ENCODE measurements around the gene CDCA5. TPM values are rescaled to one million over a fixed set of nuclear protein-coding genes. Genes with fewer than 3 reads are reported as not detected.

The CDCA5 gene
- total and polyA plus RNA-seq, 2 donors, result 1.2 to 3.9 TPM

GRCh38 chr11:65045728-65046127, 38.1 kb downstream of the CDCA5 start:
- no peak overlapping the region for H3K4me3 ChIP-seq (ENCODE audit: low read depth, low read length)
- no peaks in the 10 kb centered on the region for H3K36me3 ChIP-seq (ENCODE audit: insufficient read depth)
- 85% methylated on average over 7 of the region's 7 CpGs for WGBS
- no peak overlapping the region for H3K27ac ChIP-seq (ENCODE audit: low read depth)
- DNase-seq (ENCODE audit: extremely low spot score), result no peak
- no peaks in the 10 kb centered on the region for H3K4me1 ChIP-seq (ENCODE audit: insufficient read depth)

DNA sequence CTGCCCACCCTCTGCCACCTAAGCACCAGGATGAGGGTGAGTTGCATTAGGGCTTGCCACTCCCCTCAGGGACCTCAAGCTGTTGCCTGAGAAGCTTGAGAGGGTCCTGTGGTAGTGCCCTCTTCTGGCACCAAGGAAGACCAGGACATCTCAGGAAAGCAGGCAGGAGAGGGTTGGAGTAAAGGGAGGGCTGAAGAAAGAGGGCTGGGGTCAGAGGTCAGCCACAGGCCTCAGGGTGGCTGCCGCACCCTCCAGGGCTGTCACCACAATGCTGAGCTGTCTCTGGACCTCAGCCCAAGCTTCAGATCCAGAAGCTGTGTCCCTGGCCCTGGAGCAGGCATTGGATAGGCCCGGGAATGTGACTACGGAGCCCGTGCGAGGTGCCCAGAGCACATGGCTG, 38.8 kb downstream of the CDCA5 start:
- Histone ChIP-seq H3K4me1 (ENCODE audit: insufficient read depth) (no peaks in the 10 kb centered on the region), H3K4me3 (ENCODE audit: low read depth, low read length) (no peak overlapping the region), H3K27ac (ENCODE audit: low read depth) (no peak overlapping the region), H3K36me3 (ENCODE audit: insufficient read depth) (no peaks in the 10 kb centered on the region)
- WGBS, result 91% methylated on average over 5 of the region's 5 CpGs
- DNase-seq (ENCODE audit: extremely low spot score), result no peak

GRCh38 chr11:65043881-65044501, 39.8 kb downstream of the CDCA5 start:
- Histone ChIP-seq H3K27ac (ENCODE audit: low read depth) (no peak overlapping the region), H3K4me3 (ENCODE audit: low read depth, low read length) (no peak overlapping the region), H3K36me3 (ENCODE audit: insufficient read depth) (no peaks in the 10 kb centered on the region), H3K4me1 (ENCODE audit: insufficient read depth) (no peaks in the 10 kb centered on the region)
- no peak for DNase-seq (ENCODE audit: extremely low spot score)
- WGBS, result 86% methylated on average over 23 of the region's 23 CpGs

GRCh38 chr11:65042891-65043290, 40.9 kb downstream of the CDCA5 start:
- Histone ChIP-seq H3K36me3 (ENCODE audit: insufficient read depth) (no peaks in the 10 kb centered on the region), H3K4me3 (ENCODE audit: low read depth, low read length) (no peak overlapping the region), H3K27ac (ENCODE audit: low read depth) (no peak overlapping the region), H3K4me1 (ENCODE audit: insufficient read depth) (no peaks in the 10 kb centered on the region)
- 92% methylated on average over 6 of the region's 6 CpGs for WGBS
- no peak for DNase-seq (ENCODE audit: extremely low spot score)

- DNase-seq (ENCODE audit: extremely low spot score), result peak; percentile 82
- H3K4me1 ChIP-seq (ENCODE audit: insufficient read depth), result no peaks in the 10 kb centered on the region
- WGBS, result under 1% methylated on average over 91 of the region's 91 CpGs
- H3K36me3 ChIP-seq (ENCODE audit: insufficient read depth), result no peaks in the 10 kb centered on the region
- peak within 1 kb of the TSS; percentile 72 for H3K4me3 ChIP-seq (ENCODE audit: low read depth, low read length)
- H3K27ac ChIP-seq (ENCODE audit: low read depth), result peak within 1 kb of the TSS; percentile 93
Measured at GRCh38 chr11:65040847-65041622, 42.8 kb downstream of the CDCA5 start, which contains the start of gene SAC3D1. Gene SAC3D1 (plus strand): TSS chr11:65041210. CDS start chr11:65041293, 83 bp downstream.

GRCh38 chr11:65040520-65040846, 43.4 kb downstream of the CDCA5 start:
- Histone ChIP-seq H3K4me1 (ENCODE audit: insufficient read depth) (no peaks in the 10 kb centered on the region), H3K27ac (ENCODE audit: low read depth) (peak overlapping the region; percentile 93), H3K36me3 (ENCODE audit: insufficient read depth) (peaks cover under 1% of the 10 kb centered on the region), H3K4me3 (ENCODE audit: low read depth, low read length) (peak overlapping the region; percentile 72)
- 12% methylated on average over 7 of the region's 7 CpGs for WGBS
- no peak for DNase-seq (ENCODE audit: extremely low spot score)

DNA sequence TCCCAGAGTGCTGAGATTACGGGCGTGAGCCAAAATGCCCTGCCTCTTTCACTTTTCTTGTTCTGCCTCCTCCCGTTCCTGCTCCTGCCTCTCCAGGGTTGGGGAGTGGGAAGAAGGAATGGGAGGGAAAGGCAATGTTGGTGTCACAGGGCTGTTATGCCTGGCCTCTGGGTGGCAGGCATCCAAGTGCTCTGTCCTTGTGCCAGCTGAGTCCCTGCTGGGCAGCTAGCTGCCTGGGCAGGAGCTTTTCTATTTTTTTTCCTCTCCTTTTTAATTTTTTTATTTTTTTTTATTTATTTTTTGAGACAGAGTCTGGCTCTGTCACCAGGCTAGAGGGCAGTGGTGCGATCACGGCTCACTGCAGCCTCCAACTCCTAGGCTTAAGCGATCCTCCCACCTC, 46.9 kb downstream of the CDCA5 start:
- H3K27ac ChIP-seq (ENCODE audit: low read depth), result no peak overlapping the region
- 87% methylated on average over 6 of the region's 6 CpGs for WGBS
- H3K4me1 ChIP-seq (ENCODE audit: insufficient read depth), result no peaks in the 10 kb centered on the region
- no peak overlapping the region for H3K4me3 ChIP-seq (ENCODE audit: low read depth, low read length)
- peaks cover 7% of the 10 kb centered on the region for H3K36me3 ChIP-seq (ENCODE audit: insufficient read depth)
- DNase-seq (ENCODE audit: extremely low spot score), result no peak

- Histone ChIP-seq H3K4me3 (ENCODE audit: low read depth, low read length) (no peak overlapping the region), H3K27ac (ENCODE audit: low read depth) (no peak overlapping the region), H3K4me1 (ENCODE audit: insufficient read depth) (no peaks in the 10 kb centered on the region), H3K36me3 (ENCODE audit: insufficient read depth) (peaks cover 8% of the 10 kb centered on the region)
- no peak for DNase-seq (ENCODE audit: extremely low spot score)
- WGBS, result 72% methylated on average over 11 of the region's 11 CpGs
Measured at GRCh38 chr11:65035579-65035978, 48.3 kb downstream of the CDCA5 start.

DNA sequence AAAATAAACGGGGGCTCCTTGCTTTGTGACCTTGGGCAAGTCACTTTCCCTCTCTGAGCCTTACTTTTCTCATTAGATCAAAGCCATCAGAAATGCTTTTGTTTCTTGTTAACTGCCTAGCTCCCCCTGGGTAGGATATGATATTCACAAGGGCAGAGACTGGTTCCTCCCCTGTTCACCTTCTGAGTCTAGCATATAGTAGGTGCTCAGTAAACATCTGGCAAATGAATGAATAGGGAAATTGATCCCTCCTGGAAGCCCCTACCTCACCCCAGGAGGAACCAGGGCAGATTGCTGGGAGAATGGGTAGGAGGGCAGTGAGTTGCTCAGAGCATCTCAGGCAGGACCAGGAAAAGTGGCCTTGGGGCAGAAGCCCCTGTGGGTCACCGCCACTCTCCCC, 49.4 kb downstream of the CDCA5 start:
- Histone ChIP-seq H3K4me1 (ENCODE audit: insufficient read depth) (no peaks in the 10 kb centered on the region), H3K4me3 (ENCODE audit: low read depth, low read length) (no peak overlapping the region), H3K36me3 (ENCODE audit: insufficient read depth) (peaks cover 8% of the 10 kb centered on the region), H3K27ac (ENCODE audit: low read depth) (no peak overlapping the region)
- 94% methylated on average over 2 of the region's 2 CpGs for WGBS
- DNase-seq (ENCODE audit: extremely low spot score), result no peak

GRCh38 chr11:65032216-65032615, 51.6 kb downstream of the CDCA5 start:
- Histone ChIP-seq H3K36me3 (ENCODE audit: insufficient read depth) (peaks cover 8% of the 10 kb centered on the region), H3K4me3 (ENCODE audit: low read depth, low read length) (no peak overlapping the region), H3K4me1 (ENCODE audit: insufficient read depth) (no peaks in the 10 kb centered on the region), H3K27ac (ENCODE audit: low read depth) (no peak overlapping the region)
- no peak for DNase-seq (ENCODE audit: extremely low spot score)
- 82% methylated on average over 13 of the region's 13 CpGs for WGBS

Small RNA genes within 50 kb of the gene (small RNA-seq; reads per million reads assigned to genes)
- gene SNX15, result not detected

Other genes starting within 250 kb of the CDCA5 start
- 4.3 TPM for gene CDC42BPG, start 239.4 kb downstream of the CDCA5 start, total RNA-seq
- gene CDC42BPG, start 239.4 kb downstream of the CDCA5 start, polyA plus RNA-seq, result 3.2 TPM
- 31.3 TPM for gene EHD1, start 205.4 kb downstream of the CDCA5 start, total RNA-seq
- gene EHD1, start 205.4 kb downstream of the CDCA5 start, polyA plus RNA-seq, result 50.5 TPM
- gene ATG2A, start 166.8 kb downstream of the CDCA5 start, total RNA-seq, result 7.6 TPM
- 21.4 TPM for gene ATG2A, start 166.8 kb downstream of the CDCA5 start, polyA plus RNA-seq
- 7.3 TPM for gene PPP2R5B, start 159.4 kb downstream of the CDCA5 start, total RNA-seq
- gene PPP2R5B, start 159.4 kb downstream of the CDCA5 start, polyA plus RNA-seq, result 22.1 TPM
- gene GPHA2, start 148.1 kb downstream of the CDCA5 start, total RNA-seq, result not detected
- not detected for gene GPHA2, start 148.1 kb downstream of the CDCA5 start, polyA plus RNA-seq
- gene MAJIN, start 111.9 kb downstream of the CDCA5 start, total RNA-seq, result not detected
- not detected for gene MAJIN, start 111.9 kb downstream of the CDCA5 start, polyA plus RNA-seq
- gene BATF2, start 87.1 kb downstream of the CDCA5 start, total RNA-seq, result 0.85 TPM
- gene BATF2, start 87.1 kb downstream of the CDCA5 start, polyA plus RNA-seq, result 5.8 TPM
- gene ARL2, start 69.9 kb downstream of the CDCA5 start, total RNA-seq, result 37.9 TPM
- 170 TPM for gene ARL2, start 69.9 kb downstream of the CDCA5 start, polyA plus RNA-seq
- gene SNX15, start 56.6 kb downstream of the CDCA5 start, total RNA-seq, result 9.4 TPM
- gene SNX15, start 56.6 kb downstream of the CDCA5 start, polyA plus RNA-seq, result 34.5 TPM
- 3.0 TPM for gene SAC3D1, start 42.8 kb downstream of the CDCA5 start, total RNA-seq
- gene SAC3D1, start 42.8 kb downstream of the CDCA5 start, polyA plus RNA-seq, result 14.7 TPM
- 11.7 TPM for gene NAALADL1, start 25.5 kb downstream of the CDCA5 start, total RNA-seq
- 38.1 TPM for gene NAALADL1, start 25.5 kb downstream of the CDCA5 start, polyA plus RNA-seq
- 14.6 TPM for gene ZFPL1, start 182 bp upstream of the CDCA5 start, total RNA-seq
- 50.8 TPM for gene ZFPL1, start 182 bp upstream of the CDCA5 start, polyA plus RNA-seq
- 107 TPM for gene VPS51, start 12.2 kb upstream of the CDCA5 start, total RNA-seq
- 167 TPM for gene VPS51, start 12.2 kb upstream of the CDCA5 start, polyA plus RNA-seq
- 9.6 TPM for gene TM7SF2, start 27.8 kb upstream of the CDCA5 start, total RNA-seq
- gene TM7SF2, start 27.8 kb upstream of the CDCA5 start, polyA plus RNA-seq, result 12.1 TPM
- 2.6 TPM for gene ZNHIT2, start 33.7 kb upstream of the CDCA5 start, total RNA-seq
- gene ZNHIT2, start 33.7 kb upstream of the CDCA5 start, polyA plus RNA-seq, result 19.8 TPM
- 177 TPM for gene FAU, start 38.1 kb upstream of the CDCA5 start, total RNA-seq
- 1,282 TPM for gene FAU, start 38.1 kb upstream of the CDCA5 start, polyA plus RNA-seq
- gene MRPL49, start 38.3 kb upstream of the CDCA5 start, total RNA-seq, result 26.8 TPM
- 55.6 TPM for gene MRPL49, start 38.3 kb upstream of the CDCA5 start, polyA plus RNA-seq
- gene SYVN1, start 50.5 kb upstream of the CDCA5 start, total RNA-seq, result 16.2 TPM
- gene SYVN1, start 50.5 kb upstream of the CDCA5 start, polyA plus RNA-seq, result 29.3 TPM
- not detected for gene SPDYC, start 86.2 kb upstream of the CDCA5 start, total RNA-seq
- gene SPDYC, start 86.2 kb upstream of the CDCA5 start, polyA plus RNA-seq, result not detected
- gene CAPN1, start 97.9 kb upstream of the CDCA5 start, total RNA-seq, result 94.3 TPM
- 123 TPM for gene CAPN1, start 97.9 kb upstream of the CDCA5 start, polyA plus RNA-seq
- 10.3 TPM for gene POLA2, start 177.9 kb upstream of the CDCA5 start, total RNA-seq
- 10.7 TPM for gene POLA2, start 177.9 kb upstream of the CDCA5 start, polyA plus RNA-seq
- 17.6 TPM for gene CDC42EP2, start 230.8 kb upstream of the CDCA5 start, total RNA-seq
- 30.1 TPM for gene CDC42EP2, start 230.8 kb upstream of the CDCA5 start, polyA plus RNA-seq
- gene DPF2, start 249.8 kb upstream of the CDCA5 start, total RNA-seq, result 29.3 TPM
- 55.2 TPM for gene DPF2, start 249.8 kb upstream of the CDCA5 start, polyA plus RNA-seq